GM18511 (cell line): ENCODE measurements around the gene CD4.

Source experiments
- ATAC-seq: cut with Tn5 transposase; IDR thresholded peaks from one replicate; pipeline ENCODE4 v1.9.1; 2021; ENCODE audit warnings: mild to moderate bottlenecking, moderate library complexity; ENCODE audit not compliant: unreplicated experiment

The CD4 gene

GRCh38 chr12:6777386-6777785 lies 11.9 kb upstream of the CD4 start:
- ATAC-seq = no peak

DNA sequence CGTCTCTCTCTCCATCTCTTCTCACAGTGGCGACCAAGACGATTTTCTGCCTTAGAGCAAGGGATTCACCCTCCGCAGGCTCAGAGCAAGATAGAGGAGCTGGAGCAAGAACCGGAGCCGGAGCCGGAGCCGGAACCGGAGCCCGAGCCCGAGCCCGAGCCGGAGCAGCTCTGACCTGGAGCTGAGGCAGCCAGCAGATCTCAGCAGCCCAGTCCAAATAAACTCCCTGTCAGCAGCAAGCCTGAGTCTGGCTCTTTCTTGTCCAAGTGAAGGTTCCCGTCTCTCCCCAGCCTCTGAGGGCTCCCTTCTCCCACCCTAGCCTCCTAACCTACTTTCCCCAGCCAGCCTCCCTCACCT lies 11.1 kb upstream of the CD4 start:
- ATAC-seq = no peak

GRCh38 chr12:6778574-6779550 lies 10.5 kb upstream of the CD4 start:
- peak; percentile 85 for ATAC-seq

GRCh38 chr12:6779708-6780432 lies 9.5 kb upstream of the CD4 start:
- ATAC-seq = no peak

DNA sequence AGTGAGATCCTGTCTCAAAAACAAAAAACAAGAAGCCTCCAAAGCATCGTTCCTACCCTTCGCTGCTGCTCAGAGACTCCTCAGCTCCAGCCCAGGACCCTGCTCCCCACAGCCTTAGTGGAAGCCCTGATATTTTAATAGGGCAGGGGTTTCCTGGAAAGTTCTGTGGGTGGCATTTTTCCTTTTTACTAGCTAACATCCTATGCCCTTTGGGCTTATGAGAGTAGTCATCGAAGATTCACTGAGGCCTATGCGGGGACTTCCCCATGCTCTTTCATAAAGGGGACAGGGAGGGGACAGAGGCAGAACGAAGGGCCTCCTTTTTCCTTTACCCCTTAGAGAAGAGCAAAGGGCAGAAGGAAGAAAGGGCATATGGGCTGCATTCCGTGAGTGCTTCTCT lies 8.8 kb upstream of the CD4 start:
- ATAC-seq = no peak

DNA sequence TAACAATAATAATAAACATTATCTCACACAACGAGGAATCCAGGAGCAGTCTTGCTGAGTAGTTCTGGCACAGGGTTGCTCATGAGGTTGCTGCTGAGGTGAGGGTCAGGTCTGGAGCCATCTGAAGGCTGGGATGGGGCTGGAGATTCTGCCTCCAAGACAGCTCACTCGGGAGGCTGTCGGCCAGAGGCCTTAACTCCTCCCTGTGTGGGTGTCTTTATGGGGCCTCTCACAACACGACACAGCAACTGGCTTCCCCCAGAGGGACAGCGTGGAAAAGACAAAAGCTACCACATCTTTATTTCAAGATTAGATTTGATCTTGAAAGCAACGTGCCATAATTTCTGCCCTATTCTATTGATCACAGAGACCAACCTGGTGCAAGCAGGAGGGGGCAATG lies 7.2 kb upstream of the CD4 start:
- no peak for ATAC-seq

DNA sequence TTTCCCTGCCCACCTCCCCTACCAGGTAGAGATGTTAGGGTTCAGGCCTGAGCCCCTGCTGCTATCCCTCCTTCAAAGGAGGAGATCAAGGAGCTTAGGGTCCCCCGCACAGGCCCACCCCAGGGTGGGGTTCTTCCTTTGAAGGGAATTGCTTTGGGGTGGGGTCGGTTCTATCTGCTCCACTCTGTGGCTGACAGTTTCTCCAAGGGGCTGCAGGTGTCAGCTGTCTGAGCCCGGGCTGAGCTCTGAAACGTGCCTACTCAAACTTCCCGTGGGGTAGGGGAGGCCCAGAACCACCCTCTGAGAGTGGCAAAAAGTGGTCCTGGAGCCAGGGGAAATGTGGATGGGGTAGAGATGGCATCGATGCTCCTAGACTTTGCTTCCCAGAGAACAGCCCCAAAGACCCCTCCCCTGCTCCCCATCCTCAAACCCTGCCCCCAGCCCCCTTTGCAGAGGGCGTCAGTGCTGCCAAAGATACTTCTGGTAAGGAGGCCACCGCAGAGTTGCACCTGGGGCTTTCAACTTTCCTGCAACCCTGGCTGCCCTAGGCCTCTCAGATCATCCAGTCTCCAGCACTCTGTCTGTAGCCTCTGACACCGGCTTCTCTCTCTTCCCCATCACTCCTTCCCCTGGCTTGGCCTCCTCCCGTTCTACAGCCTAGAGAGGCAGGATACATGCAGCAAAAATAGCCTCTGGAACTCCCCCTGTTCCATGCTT lies 6.3 kb upstream of the CD4 start:
- ATAC-seq = no peak

DNA sequence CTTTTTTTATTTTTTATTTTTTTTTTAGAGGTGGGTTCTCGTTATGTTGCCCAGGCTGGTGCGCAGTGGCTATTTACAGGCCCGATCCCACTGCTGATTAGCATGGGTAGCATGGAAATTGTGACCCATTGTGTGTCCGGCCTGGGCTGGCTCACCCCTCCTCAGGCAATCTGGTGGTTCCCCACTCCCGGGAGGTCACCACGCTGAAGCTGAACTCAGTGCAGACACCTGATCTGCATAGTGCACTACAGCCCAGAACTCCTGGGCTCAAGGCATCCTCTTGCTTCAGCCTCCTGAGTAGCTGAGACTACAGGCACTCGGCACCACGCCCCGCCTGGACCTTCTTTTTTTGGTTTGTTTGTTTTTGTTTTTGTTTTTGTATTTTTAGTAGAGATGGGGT lies 5.5 kb upstream of the CD4 start:
- ATAC-seq = no peak

DNA sequence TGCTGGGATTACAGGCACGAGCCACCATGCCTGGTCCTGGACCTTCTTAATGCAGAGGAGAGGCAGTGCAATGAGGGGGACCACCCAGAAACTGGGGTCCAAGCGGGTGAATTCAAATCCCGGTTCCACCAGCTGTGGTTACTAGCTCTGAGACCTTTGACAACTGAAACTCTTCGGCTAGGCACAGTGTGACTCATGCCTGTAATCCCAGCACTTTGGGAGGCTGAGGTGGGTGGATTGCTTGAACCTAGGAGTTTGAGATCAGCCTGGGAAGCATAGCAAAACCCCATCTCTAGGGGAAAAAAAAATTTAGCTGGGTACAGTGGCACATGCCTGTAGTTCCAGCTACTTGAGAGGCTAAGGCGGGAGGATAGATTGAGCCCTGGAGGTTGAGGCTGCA lies 5.0 kb upstream of the CD4 start:
- no peak for ATAC-seq

DNA sequence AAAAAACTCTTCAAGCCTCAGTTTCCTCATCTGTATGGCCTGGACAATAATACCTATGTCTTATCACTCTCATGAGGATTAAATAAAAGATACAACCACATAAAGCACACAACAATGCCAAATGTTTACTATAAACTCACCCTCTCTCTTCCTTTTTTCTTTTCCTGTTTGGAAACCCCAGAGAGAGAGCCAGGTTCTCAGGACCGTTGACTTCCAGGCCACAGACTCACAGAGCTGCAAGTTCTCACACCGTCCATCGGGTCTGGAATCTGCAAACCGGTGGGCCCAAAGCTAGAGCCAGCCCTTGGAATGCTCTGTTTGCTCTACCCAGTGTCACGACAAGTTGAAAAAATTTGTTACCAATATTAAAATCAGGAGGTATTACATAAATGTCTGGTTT lies 4.6 kb upstream of the CD4 start:
- ATAC-seq = no peak

- no peak for ATAC-seq
Measured at GRCh38 chr12:6786416-6787094, 2.8 kb upstream of the CD4 start.

DNA sequence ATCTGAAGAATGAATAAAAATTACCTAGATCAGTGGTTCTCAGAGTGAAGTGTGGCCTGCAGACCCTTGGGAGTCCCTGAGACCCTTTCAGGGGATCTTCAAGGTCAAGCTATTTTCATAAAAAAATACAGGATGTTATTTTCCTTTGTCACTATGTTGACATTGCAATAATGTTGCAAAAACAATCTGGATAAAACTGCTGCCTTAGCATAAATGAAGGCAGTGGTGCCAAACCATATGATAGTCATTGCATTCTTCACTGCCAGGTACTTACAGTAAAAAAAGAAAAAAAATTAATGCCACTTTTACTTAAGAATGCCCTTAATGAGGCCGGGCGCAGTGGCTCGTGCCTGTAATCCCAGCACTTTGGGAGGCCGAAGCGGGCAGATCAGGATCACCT lies 2.0 kb upstream of the CD4 start:
- no peak for ATAC-seq

- no peak for ATAC-seq
Measured at GRCh38 chr12:6790496-6791150, 1.3 kb downstream of the CD4 start.

GRCh38 chr12:6791931-6792520 lies 2.7 kb downstream of the CD4 start:
- ATAC-seq = no peak

- peak; percentile 61 for ATAC-seq
Measured at GRCh38 chr12:6792522-6793201, 3.3 kb downstream of the CD4 start.

DNA sequence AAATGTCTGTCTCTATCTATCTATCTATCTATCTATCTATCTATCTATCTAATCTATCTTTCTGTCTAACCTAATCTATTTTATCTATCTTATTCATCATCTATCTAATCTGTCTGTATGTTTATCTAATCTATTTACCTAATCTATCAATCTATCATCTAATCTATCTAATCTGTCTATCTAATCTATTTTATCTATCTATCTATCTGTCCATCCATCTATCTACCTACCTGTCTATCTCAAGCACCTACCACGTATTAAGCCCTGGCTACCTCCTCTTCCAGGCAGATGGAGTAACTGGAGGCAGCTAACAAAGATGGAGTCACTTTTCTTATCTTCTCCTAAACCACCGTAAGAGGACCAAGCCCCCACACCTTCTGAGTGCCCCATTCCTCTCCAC lies 5.8 kb downstream of the CD4 start:
- no peak for ATAC-seq

- no peak for ATAC-seq
Measured at GRCh38 chr12:6796576-6796975, 7.2 kb downstream of the CD4 start.

DNA sequence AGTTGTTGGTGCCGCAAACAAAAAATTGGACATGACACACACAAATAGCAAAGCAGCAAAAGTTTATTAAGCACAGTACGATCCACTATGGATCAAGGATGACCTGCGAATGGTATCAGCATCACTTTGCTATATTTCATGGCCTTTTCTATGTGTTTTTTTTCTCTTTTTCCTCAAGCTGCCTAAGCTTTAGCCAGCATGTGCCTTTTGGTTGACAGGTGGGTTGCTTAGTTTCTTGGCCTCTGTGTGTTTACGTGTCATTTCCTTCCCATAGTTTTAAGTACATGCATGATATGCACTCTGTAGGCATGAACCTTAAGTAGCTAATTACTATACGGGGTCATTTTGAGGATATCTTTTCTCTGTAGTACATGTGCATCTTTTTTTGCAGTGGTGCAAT lies 9.8 kb downstream of the CD4 start:
- no peak for ATAC-seq

- ATAC-seq = no peak
Measured at GRCh38 chr12:6807170-6807569, 17.8 kb downstream of the CD4 start.

GRCh38 chr12:6809056-6809455 lies 19.7 kb downstream of the CD4 start:
- ATAC-seq = no peak
